GM04504 (cell line): ENCODE measurements around the gene RAE1.

Source experiments
- DNase-seq: peaks from one replicate; pipeline ENCODE4 v3.0.0-alpha.2; 2012; ENCODE audit warnings: low read depth

The RAE1 gene

GRCh38 chr20:57372157-57372556 lies 21.1 kb downstream of the RAE1 start:
- DNase-seq, result no peak

GRCh38 chr20:57372581-57373350 lies 21.7 kb downstream of the RAE1 start:
- no peak for DNase-seq

GRCh38 chr20:57374343-57374930 lies 23.4 kb downstream of the RAE1 start:
- DNase-seq, result no peak

- DNase-seq, result no peak
Measured at GRCh38 chr20:57374931-57375651, 24.0 kb downstream of the RAE1 start.

GRCh38 chr20:57375652-57376230 lies 24.7 kb downstream of the RAE1 start:
- no peak for DNase-seq

GRCh38 chr20:57377350-57377749 lies 26.3 kb downstream of the RAE1 start:
- no peak for DNase-seq

- DNase-seq, result no peak
Measured at GRCh38 chr20:57378107-57378506, 27.1 kb downstream of the RAE1 start.

- no peak for DNase-seq
Measured at GRCh38 chr20:57378646-57379262, 27.7 kb downstream of the RAE1 start.

- no peak for DNase-seq
Measured at GRCh38 chr20:57379263-57379647, 28.2 kb downstream of the RAE1 start.

GRCh38 chr20:57380081-57380750 lies 29.2 kb downstream of the RAE1 start:
- no peak for DNase-seq

GRCh38 chr20:57381596-57382503 lies 30.8 kb downstream of the RAE1 start:
- peak; percentile 43 for DNase-seq

GRCh38 chr20:57382516-57382915 lies 31.5 kb downstream of the RAE1 start:
- no peak for DNase-seq

- DNase-seq, result no peak
Measured at GRCh38 chr20:57383447-57384347, 32.6 kb downstream of the RAE1 start.

- DNase-seq, result no peak
Measured at GRCh38 chr20:57384486-57384885, 33.4 kb downstream of the RAE1 start.

GRCh38 chr20:57384953-57385761 lies 34.1 kb downstream of the RAE1 start:
- no peak for DNase-seq

- DNase-seq, result no peak
Measured at GRCh38 chr20:57385940-57386339, 34.9 kb downstream of the RAE1 start.

GRCh38 chr20:57386762-57387161 lies 35.7 kb downstream of the RAE1 start:
- no peak for DNase-seq

GRCh38 chr20:57387463-57387862 lies 36.4 kb downstream of the RAE1 start:
- DNase-seq, result no peak

- DNase-seq, result no peak
Measured at GRCh38 chr20:57387945-57388371, 36.9 kb downstream of the RAE1 start.
